SK-N-SH (cell line): ENCODE data around the gene PDCD11. TPM values are rescaled to one million over a fixed set of nuclear protein-coding genes. Genes with fewer than 3 reads are reported as not detected.

ENCODE experiments used
- CTCF ChIA-PET: fragments of 300-600, 350-600 bp; formaldehyde crosslinking; extraction: SDS; loops from one replicate; lab custom pipeline; 2021; lab: Yijun Ruan, JAX
- POLR2A ChIA-PET: fragments of 350-600 bp; sonication (Branson Sonifier 250); formaldehyde crosslinking; extraction: SDS; loops from one replicate; lab custom pipeline; 2020; ENCODE audit warnings: antibody characterized with exemption, inconsistent platforms; lab: Yijun Ruan, JAX
- DNase-seq: peaks from one replicate; pipeline ENCODE4 v3.0.0; 2012
- H2AFZ ChIP-seq: fragments of 200-600 bp; sonication (generic); 2 replicates; pipeline ENCODE4 v1.8.1; 2016; ENCODE audit warnings: antibody characterized with exemption, mild to moderate bottlenecking, low read depth
- H3F3A ChIP-seq: fragments of 200-600 bp; sonication (generic); replicated peaks from 2 replicates; pipeline ENCODE3; 2016; ENCODE audit warnings: antibody characterized with exemption, mild to moderate bottlenecking; ENCODE audit not compliant: insufficient read depth
- H3K27ac ChIP-seq, 2 experiments: fragments of 200-500 bp in 1 of 2; fragments of 200-600 bp in 1 of 2; sonication (Bioruptor generic) in 1 of 2; sonication (generic), shearing (Covaris generic) in 1 of 2; 2 replicates each; pipeline versions ENCODE4 v1.5.1 to v1.6.1; 2014 to 2016; ENCODE audit warnings: low read depth in 2 of 2, inconsistent platforms in 1 of 2, low read length in 1 of 2, mild to moderate bottlenecking in 1 of 2, mixed read lengths in 1 of 2
- H3K27me3 ChIP-seq: fragments of 200-600 bp; sonication (generic), shearing (Covaris generic); 2 replicates; pipeline ENCODE4 v1.6.1; 2016; ENCODE audit warnings: mixed run types; ENCODE audit not compliant: insufficient read depth
- H3K36me3 ChIP-seq, 2 experiments: fragments of 200-500 bp in 1 of 2; fragments of 200-600 bp in 1 of 2; sonication (Bioruptor generic) in 1 of 2; sonication (generic) in 1 of 2; replicated peaks in 1 of 2; 2 replicates each; pipeline versions ENCODE3 to v1.5.1; 2014 to 2016; ENCODE audit warnings: low read length in 1 of 2, mild to moderate bottlenecking in 1 of 2; ENCODE audit not compliant: insufficient read depth in 2 of 2, control insufficient read depth in 1 of 2
- H3K4me1 ChIP-seq, 2 experiments: fragments of 200-500 bp in 1 of 2; fragments of 200-600 bp in 1 of 2; sonication (Bioruptor generic) in 1 of 2; sonication (generic), shearing (Covaris generic) in 1 of 2; 2 replicates each; pipeline versions ENCODE4 v1.5.1 to v1.6.1; 2014 to 2016; ENCODE audit warnings: low read depth in 1 of 2, low read length in 1 of 2, mixed run types in 1 of 2; ENCODE audit not compliant: insufficient read depth in 2 of 2, control insufficient read depth in 1 of 2
- H3K4me2 ChIP-seq: fragments of 200-600 bp; sonication (generic), shearing (Covaris generic); 2 replicates; pipeline ENCODE4 v1.6.1; 2017; ENCODE audit warnings: mixed run types
- H3K4me3 ChIP-seq, 2 experiments: fragments of 200-500 bp in 1 of 2; fragments of 200-600 bp in 1 of 2; sonication (Bioruptor generic) in 1 of 2; sonication (generic), shearing (Covaris generic) in 1 of 2; 2 replicates each; pipeline versions ENCODE4 v1.5.1 to v1.8.1; 2014 to 2016; ENCODE audit warnings: low read depth in 2 of 2, inconsistent platforms in 1 of 2, low read length in 1 of 2, mild to moderate bottlenecking in 1 of 2, mixed read lengths in 1 of 2, moderate library complexity in 1 of 2
- H3K79me2 ChIP-seq: fragments of 200-600 bp; sonication (generic); 2 replicates; pipeline ENCODE4 v1.8.1; 2017; ENCODE audit warnings: mild to moderate bottlenecking; ENCODE audit not compliant: insufficient read depth
- H3K9ac ChIP-seq: fragments of 200-600 bp; sonication (generic); 2 replicates; pipeline ENCODE4 v1.6.1; 2017; ENCODE audit warnings: mixed run types
- H3K9me2 ChIP-seq: fragments of 200-600 bp; sonication (generic); 2 replicates; pipeline ENCODE4 v1.6.1; 2017; ENCODE audit warnings: mixed run types
- H3K9me3 ChIP-seq: fragments of 200-600 bp; sonication (generic); 2 replicates; pipeline ENCODE4 v1.6.1; 2017; ENCODE audit warnings: mixed run types, mild to moderate bottlenecking, moderate library complexity
- H4K20me1 ChIP-seq: fragments of 200-600 bp; sonication (generic); 2 replicates; pipeline ENCODE4 v1.6.1; 2017; ENCODE audit warnings: mild to moderate bottlenecking, mixed run types; ENCODE audit not compliant: insufficient read depth
- ELF1 ChIP-seq: IDR thresholded peaks from 2 replicates; pipeline ENCODE4 v1.4.0; 2012
- EZH2phosphoT487 ChIP-seq: fragments of 200-600 bp; sonication (generic); IDR thresholded peaks from 2 replicates; pipeline ENCODE4 v1.6.1; 2017; ENCODE audit warnings: low read depth, mixed run types, mild to moderate bottlenecking, antibody characterized with exemption, moderate library complexity, borderline replicate concordance
- FOXJ3 ChIP-seq: sonication (generic); formaldehyde crosslinking; IDR thresholded peaks from 2 replicates; pipeline ENCODE4 v1.5.1; 2020; ENCODE audit warnings: mild to moderate bottlenecking, missing genetic modification reagents
- IRF3 ChIP-seq: fragments of 150-350 bp; IDR thresholded peaks from 2 replicates; pipeline ENCODE4 v1.6.1; 2016; ENCODE audit warnings: mild to moderate bottlenecking, low read depth, low read length
- JUND ChIP-seq: IDR thresholded peaks from 2 replicates; pipeline ENCODE4 v1.4.0; 2012
- MXI1 ChIP-seq: IDR thresholded peaks from 2 replicates; pipeline ENCODE4 v1.6.1; 2012; ENCODE audit warnings: mild to moderate bottlenecking, low read depth, low read length, improper control_type of control experiment
- NRF1 ChIP-seq: IDR thresholded peaks from 2 replicates; pipeline ENCODE4 v1.6.1; 2012; ENCODE audit warnings: low read depth, mild to moderate bottlenecking, low read length
- POLR2AphosphoS5 ChIP-seq: IDR thresholded peaks from 2 replicates; pipeline ENCODE4 v1.6.1; 2012; ENCODE audit warnings: low read depth, low read length
- RAD21 ChIP-seq: IDR thresholded peaks from 2 replicates; pipeline ENCODE4 v1.6.1; 2012; ENCODE audit warnings: mild to moderate bottlenecking, low read length
- RCOR1 ChIP-seq: fragments of 150-350 bp; IDR thresholded peaks from 2 replicates; pipeline ENCODE4 v1.6.1; 2017; ENCODE audit warnings: antibody characterized with exemption, low read length
- RFX5 ChIP-seq: IDR thresholded peaks from 2 replicates; pipeline ENCODE4 v1.6.1; 2012; ENCODE audit warnings: mild to moderate bottlenecking, improper control_type of control experiment, low read length
- RXRA ChIP-seq: IDR thresholded peaks from 2 replicates; pipeline ENCODE4 v1.4.0; 2012; ENCODE audit warnings: low read depth, mild to moderate bottlenecking, borderline replicate concordance
- SIN3A ChIP-seq: IDR thresholded peaks from 2 replicates; pipeline ENCODE4 v1.6.1; 2012; ENCODE audit warnings: low read depth, mild to moderate bottlenecking, low read length, moderate library complexity, borderline replicate concordance
- SMC3 ChIP-seq: IDR thresholded peaks from 2 replicates; pipeline ENCODE4 v1.6.1; 2012; ENCODE audit warnings: low read depth, low read length, improper control_type of control experiment
- TCF12 ChIP-seq: IDR thresholded peaks from 2 replicates; pipeline ENCODE4 v1.4.0; 2012
- TEAD4 ChIP-seq: IDR thresholded peaks from 2 replicates; pipeline ENCODE4 v1.4.0; 2012; ENCODE audit warnings: mild to moderate bottlenecking, borderline replicate concordance; ENCODE audit not compliant: insufficient read depth
- USF1 ChIP-seq: IDR thresholded peaks from 2 replicates; pipeline ENCODE4 v1.4.0; 2012; ENCODE audit warnings: low read depth, borderline replicate concordance
- WGBS: methylation state at CpG from one replicate; pipeline ENCODE4 v1.1.6; 2017; ENCODE audit warnings: low lambda C conversion rate; 5-methylcytosine and 5-hydroxymethylcytosine counted together
- polyA plus RNA-seq, 3 experiments: library from polyadenylated mRNA; depleted of rRNA; stranded (reverse); fragments of >200 nt; gene quantifications; 2 replicates each; pipeline ENCODE4 v1.2.3, GENCODE V29; 2012

The PDCD11 gene
- polyA plus RNA-seq, 1 of the 3 experiments (the other 2 are of a cell fraction), result 29.8 TPM

- H2AFZ ChIP-seq, result no peak overlapping the region
- H4K20me1 ChIP-seq, result no peaks in the 10 kb centered on the region
- no peak overlapping the region for H3K4me2 ChIP-seq
- ChIA-PET POLR2A (no interaction called here), CTCF (interaction anchor here (0.7 to 3.2 kb wide), 3 partner anchors 13 to 242 kb away, joined by 3 to 17 read pairs (median 3); no protein-coding TSS in a partner anchor)
- no peak for DNase-seq
- H3K9me2 ChIP-seq, result no peaks in the 10 kb centered on the region
- WGBS, result 100% methylated on average over 2 of the region's 10 CpGs
- TF ChIP-seq SMC3, result no peak
- TF ChIP-seq USF1, result no peak
- no peak for TF ChIP-seq SIN3A
- TF ChIP-seq RCOR1, result no peak
- TF ChIP-seq TCF12, result no peak
- TF ChIP-seq RXRA, result no peak
- TF ChIP-seq JUND, result no peak
- TF ChIP-seq FOXJ3 (CRISPR knock-in tag), result no peak
- no peak for TF ChIP-seq IRF3
- TF ChIP-seq EZH2phosphoT487, result no peak
- TF ChIP-seq RAD21, result no peak
- TF ChIP-seq ELF1, result no peak
- no peak for TF ChIP-seq POLR2AphosphoS5
- no peak for TF ChIP-seq TEAD4
- no peak for TF ChIP-seq NRF1
- no peak overlapping the region for H3K27ac ChIP-seq
- H3K9ac ChIP-seq, result no peak overlapping the region
- no peaks in the 10 kb centered on the region for H3K27me3 ChIP-seq
- H3K79me2 ChIP-seq, result no peaks in the 10 kb centered on the region
- H3K9me3 ChIP-seq, result no peaks in the 10 kb centered on the region
- peaks cover 50 to 78% of the 10 kb centered on the region in 2 experiments for H3K36me3 ChIP-seq
- H3K4me1 ChIP-seq, result no peaks in the 10 kb centered on the region; a peak in 1 of 4 replicates
- H3K4me3 ChIP-seq, result no peak overlapping the region
- peaks cover 5% of the 10 kb centered on the region for H3F3A ChIP-seq
Measured at GRCh38 chr10:103444478-103444877, 48.1 kb downstream of the PDCD11 start.

- peak overlapping the region in 1 of 2 experiments; percentile 77; a peak in 2 of 4 replicates for H3K27ac ChIP-seq
- POLR2A ChIA-PET, result no interaction called here
Measured at GRCh38 chr10:103445366-103445765, 48.9 kb downstream of the PDCD11 start.

More at GRCh38 chr10:103445366-103445765, 48.9 kb downstream of the PDCD11 start:
- Histone ChIP-seq H3K4me2 (no peak overlapping the region), H2AFZ (no peak overlapping the region), H3K9me2 (no peaks in the 10 kb centered on the region), H3K4me1 (peaks cover 0 to 3% of the 10 kb centered on the region in 2 experiments; a peak in 1 of 4 replicates), H3K36me3 (peaks cover 50 to 71% of the 10 kb centered on the region in 2 experiments), H3K27me3 (no peaks in the 10 kb centered on the region), H4K20me1 (no peaks in the 10 kb centered on the region), H3K9me3 (no peaks in the 10 kb centered on the region), H3K4me3 (no peak overlapping the region), H3K79me2 (no peaks in the 10 kb centered on the region), H3F3A (peaks cover 5% of the 10 kb centered on the region), H3K9ac (no peak overlapping the region)
- CTCF ChIA-PET, result interaction anchor here (1.1 kb wide), 1 partner anchor 241 kb away, joined by 3 read pairs; no protein-coding TSS in a partner anchor
- TF ChIP-seq SIN3A, result no peak
- no peak for TF ChIP-seq SMC3
- TF ChIP-seq NRF1, result no peak
- no peak for TF ChIP-seq RCOR1
- no peak for TF ChIP-seq RXRA
- TF ChIP-seq RFX5, result no peak
- TF ChIP-seq MXI1, result no peak
- DNase-seq, result no peak
- 97% methylated on average over 5 of the region's 9 CpGs for WGBS
